ENCODE results near the gene ZNF765.
"Not testable (repeated sequence)": the region's sequence is repeated elsewhere in the genome, so short reads cannot be mapped to it uniquely, and the experiment has no call there.

ZNF765 gene

DNA sequence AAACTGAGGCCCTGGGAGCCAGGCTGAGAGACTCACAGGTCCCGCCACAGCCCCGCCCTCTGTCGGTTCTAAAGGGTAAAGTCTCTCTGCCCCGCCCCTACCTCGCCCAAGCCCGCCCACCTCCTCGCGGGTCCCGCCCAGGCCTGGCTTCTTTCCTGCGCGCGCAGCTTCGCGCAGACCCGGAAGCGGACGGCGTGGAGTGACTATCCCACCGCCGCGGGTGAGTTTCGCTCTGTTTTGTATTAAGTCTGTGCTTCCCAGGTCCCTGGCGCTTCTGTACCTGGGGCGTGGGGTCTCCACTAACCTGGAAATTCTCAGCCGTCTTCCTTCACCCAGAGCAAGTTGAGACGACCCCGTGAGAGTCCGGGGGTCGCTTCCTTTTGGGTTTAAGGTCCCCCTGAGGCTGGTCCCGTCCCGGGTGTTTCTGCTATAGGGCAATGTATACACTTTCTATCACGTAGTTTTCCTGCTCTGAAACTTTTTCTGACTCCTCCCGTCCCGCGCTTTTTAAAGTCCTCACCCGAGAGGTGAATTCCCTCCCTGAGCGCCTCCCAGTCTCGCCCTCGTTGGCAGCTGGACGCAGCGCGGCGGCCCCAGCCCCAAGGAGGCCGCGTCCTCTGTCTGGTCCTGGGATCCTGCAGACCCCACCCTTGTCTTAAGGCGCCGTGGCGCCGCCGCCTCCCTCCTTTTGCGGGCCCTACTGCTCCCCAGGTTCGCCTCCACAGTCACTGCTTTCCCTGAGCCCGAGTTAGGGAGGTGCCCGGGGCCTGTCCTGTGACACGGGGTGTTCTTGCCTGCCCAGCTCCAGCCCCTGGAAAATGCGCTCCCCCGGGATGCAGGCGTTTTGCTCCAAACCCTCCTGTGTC is at the start of gene ZNF765:
Gene ZNF765 (plus strand): TSS at position 176 of the 866 bp plus-strand sequence. CDS start 2,867 bp downstream, outside the sequence.
- DNase-seq, result peak; percentile 92 to 95

DNA sequence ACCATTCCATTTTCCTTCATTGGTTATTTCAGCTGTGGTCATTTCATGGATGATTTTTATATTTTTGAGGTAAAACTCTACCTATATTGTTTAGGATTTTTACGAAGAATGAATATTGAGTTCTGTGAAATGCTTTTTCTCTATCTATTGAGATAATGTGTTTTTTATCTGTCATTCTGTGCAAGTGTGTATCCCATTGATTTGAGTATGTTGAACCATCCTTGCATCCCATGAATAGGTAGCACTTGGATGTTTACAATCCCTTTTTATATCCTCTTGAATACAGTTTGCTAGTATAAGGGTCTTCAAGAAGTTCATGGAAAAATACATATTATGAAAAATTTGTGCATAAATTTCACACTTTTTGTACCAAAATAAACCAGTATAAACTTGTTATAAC is 39.2 kb upstream of the ZNF765 start:
- no peak for DNase-seq

DNA sequence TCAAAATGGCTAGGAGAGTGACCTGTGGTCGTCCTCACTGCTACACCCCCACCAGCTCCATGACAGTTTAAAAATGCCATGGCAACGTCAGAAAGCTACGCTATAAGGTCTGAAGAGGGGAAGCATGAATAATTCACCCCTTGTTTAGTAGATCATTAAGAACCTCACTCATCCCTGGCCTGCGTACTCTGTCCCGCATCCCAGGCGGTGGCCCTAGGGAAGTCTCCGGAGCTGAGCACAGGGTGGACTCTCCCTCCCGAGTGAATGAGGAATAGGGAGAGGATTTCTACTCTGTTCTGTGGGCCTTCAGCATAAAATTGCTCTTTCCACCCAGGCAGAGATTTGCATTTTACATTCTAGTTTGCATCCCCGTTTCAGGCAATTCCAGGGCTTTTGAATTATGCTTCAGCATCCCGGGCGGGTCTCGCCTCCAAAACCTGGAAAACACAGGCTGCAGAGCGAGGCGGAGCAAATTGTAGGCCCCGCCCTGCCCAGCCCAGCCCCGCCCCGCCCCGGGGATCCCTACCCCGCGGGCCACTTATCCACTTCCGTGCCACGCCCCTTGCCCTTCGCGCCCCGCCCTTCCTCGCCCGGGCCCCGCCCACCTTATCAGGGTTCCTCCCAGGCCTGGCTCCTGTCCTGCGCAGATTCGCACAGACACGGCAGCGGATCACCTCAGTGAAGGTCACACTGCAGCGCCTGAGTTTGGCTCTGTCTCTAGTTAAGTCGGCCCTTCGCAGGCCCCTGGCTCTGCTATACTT is 36.9 kb upstream of the ZNF765 start:
- no peak for DNase-seq

DNA sequence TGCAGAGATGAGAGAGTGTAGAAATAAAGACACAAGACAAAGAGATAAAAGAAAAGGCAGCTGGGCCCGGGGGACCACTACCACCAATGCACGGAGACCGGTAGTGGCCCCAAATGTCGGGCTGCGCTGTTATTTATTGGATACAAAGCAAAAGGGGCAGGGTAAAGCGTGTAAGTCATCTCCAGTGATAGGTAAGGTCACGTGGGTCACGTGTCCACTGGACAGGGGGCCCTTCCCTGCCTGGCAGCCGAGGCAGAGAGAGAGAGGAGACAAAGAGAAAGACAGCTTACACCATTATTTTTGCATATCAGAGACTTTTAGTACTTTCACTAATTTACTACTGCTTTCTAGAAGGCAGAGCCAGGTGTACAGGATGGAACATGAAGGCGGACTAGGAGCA is 34.9 kb upstream of the ZNF765 start:
- not testable (repeated sequence) for DNase-seq

DNA sequence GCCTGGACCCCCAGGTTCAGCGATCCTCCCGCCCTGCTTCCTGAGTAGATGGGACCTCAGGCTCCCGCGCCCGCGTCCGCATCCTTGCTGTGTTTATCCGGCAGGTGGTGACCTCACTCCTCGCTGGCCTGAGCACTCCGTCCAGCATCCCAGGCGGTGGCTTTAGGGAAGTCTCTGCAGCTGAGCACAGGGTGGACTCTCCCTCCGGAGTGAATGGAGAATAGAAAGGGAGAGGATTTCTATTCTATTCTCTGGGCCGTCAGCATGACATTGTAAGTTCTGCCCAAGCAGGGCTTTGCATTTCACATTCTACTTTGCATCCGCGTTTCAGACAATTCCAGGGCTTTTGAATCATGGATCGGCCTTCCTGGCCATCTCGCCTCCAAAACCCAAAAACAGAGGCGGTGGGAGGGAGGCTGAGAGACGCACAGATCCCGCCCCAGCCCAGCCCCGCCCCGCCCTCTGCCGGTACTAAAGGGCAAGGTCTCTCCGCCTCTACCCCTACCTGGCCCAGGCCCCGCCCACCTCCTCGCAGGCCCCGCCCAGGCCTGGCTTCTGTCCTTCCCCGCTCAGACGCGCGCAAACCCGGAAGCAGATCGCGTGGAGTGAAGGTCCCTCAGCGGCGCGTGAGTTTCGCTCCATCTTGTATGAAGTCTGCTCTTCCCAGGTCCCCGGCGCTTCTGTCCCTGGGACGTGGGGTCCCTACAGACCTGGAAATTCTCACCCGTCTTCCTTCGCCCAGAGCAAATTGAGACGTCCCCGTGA is 29.6 kb upstream of the ZNF765 start, which contains the start of gene ZNF525:
Gene ZNF525 (plus strand): TSS at position 572 of the 765 bp plus-strand sequence. CDS start 6,577 bp downstream, outside the sequence.
- DNase-seq, result peak; percentile 54 to 80

DNA sequence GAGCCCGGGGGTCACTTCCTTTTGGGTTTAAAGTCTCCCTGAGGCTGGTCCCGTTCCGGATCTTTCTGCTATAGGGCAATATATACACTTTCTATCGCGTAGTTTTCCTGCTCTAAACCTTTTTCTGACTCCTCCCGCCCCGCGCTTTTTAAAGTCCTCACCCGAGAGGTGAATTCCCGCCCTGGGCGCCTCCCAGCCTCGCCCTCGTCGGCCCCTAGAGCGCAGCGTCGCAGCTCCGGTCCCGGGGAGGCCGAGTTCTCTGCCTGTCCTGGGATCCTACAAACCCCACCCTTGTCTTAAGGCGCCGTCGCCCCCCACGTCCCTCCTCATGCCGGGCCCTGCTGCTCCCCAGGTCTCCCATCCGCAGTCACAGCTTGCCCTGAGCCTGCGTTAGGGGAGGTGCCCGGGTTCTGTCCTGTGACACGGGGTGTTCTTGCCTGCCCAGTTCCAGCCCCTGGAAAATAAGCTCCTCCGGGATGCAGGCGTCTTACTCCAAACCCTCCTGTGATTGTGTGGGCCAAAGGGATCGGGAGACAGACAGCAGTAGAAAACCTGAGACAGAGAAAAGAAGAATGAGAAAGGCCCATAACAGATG is 29.0 kb upstream of the ZNF765 start:
- DNase-seq, result peak in 1 of 2 donors; percentile 16

DNA sequence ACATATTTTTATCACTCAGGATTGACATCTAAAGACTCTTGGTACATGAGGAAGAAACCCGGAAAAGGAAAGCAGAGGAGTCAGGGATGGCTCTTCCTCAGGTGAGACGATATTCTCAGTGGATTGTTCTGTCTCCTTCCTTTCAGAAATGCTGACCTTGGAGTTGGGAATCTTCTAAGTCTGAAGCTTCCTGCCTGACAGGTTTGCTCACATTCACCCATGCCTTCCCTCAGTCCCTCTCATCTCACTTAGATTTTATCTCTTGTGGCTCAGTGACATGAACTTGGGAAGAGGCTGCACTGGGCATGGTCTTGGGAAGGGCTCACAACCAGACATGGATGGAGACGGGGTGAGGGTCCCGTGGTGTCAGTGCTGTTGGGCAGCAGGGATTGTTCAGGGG is 22.8 kb upstream of the ZNF765 start:
- DNase-seq, result no peak

DNA sequence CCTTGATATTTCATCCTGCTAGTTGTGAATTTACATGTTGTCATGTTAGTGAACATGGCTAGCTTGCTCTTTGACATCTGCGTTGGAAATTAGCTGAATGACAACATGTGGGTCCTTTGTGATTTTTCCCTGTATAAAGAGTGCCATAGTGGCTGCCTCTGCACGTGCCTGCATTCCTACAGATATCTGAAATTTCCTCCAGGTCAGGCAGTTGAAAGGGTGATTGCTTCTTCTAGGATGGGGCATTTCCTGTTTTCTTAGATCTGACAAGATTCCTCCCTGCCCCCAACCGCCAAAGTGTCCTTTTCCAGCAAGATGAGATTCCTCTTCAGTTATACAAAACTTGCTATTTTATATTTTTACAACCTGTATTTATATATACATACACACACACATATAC is 20.7 kb upstream of the ZNF765 start:
- no peak for DNase-seq

DNA sequence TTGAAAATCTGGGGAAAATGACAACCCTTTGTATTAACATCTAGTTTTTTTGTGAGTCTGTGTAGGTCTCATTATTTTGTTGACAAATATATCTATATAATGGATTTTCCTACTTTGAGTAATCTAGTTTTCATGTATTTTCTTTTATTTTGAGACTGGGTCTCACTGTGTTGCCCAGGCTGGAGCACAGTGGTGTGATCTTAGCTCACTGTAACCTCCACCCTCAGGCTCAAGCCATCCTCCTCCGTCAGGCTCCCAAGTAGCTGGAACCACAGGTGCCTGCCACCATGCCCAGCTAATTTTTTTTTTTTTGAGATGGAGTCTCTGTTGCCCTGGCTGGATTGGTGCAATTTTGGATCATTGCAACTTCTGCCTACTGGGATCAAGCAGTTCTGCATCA is 20.2 kb upstream of the ZNF765 start:
- DNase-seq, result no peak

DNA sequence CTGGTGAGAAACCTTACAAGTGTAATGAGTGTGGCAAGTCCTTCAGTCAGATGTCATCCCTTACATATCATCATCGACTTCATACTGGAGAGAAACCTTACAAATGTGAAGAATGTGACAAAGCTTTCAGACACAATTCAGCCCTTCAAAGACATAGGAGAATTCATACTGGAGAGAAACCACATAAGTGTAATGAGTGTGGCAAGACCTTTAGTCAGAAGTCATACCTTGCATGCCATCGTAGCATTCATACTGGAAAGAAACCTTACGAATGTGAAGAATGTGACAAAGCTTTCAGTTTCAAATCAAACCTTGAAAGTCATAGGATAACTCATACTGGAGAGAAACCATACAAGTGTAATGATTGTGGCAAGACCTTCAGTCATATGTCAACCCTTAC is 13.6 kb upstream of the ZNF765 start:
- DNase-seq, result no peak

DNA sequence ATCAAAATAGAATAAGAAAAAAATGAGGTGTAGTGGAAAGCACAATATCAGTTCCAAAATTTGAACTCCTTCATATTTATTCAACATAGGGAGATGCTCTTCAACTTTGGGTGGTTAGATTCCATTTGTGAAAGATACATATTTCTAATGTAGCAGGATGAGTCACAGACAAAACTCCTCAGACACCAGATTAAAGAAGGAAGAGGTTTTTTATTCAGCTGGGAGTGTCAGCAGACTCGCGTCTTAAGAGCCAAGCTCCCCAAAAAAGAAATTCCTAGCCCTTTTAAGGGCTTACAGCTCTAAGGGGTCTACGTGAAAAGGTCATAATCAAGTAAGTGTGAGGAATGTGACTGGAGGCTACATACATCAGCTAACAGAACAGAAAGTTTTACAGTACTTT is 6.8 kb upstream of the ZNF765 start:
- DNase-seq, result no peak

DNA sequence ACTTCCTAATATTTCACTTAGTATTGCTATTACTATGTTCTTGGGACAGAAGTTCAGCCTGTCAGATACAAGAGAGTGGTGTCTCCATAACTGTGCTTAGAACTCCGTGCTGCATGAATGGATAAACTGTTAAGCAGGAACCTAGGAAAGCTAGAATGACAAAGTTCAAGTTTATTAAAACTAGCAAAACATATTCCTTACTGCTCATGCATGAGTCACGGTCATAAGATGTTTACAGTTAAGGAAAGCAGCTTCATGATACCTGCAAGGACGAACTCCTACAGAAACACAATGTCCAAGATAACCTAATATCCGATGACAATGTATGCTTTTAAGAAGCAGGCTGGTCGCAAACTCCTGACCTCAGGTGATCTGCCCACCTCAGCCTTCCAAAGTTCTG is 6.0 kb upstream of the ZNF765 start:
- DNase-seq, result no peak

DNA sequence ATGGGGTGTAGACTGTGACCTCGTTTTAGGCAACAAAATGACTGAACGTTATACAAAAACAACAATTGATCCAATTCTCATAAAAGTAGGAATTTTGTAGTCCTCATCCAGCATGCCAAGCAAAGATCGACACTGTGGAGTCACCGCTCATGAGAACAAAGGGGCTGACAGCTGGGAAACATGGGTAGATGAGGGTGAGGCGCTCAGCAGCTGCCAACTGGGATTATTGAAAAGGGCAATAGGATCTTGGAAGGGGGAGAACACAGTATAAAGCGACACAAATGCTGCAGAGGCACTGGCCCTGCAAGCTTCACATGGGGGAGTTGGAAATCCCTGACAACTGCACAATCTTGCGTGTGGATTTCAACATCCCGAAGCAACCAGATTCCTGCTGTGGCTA is 5.4 kb upstream of the ZNF765 start:
- no peak for DNase-seq

DNA sequence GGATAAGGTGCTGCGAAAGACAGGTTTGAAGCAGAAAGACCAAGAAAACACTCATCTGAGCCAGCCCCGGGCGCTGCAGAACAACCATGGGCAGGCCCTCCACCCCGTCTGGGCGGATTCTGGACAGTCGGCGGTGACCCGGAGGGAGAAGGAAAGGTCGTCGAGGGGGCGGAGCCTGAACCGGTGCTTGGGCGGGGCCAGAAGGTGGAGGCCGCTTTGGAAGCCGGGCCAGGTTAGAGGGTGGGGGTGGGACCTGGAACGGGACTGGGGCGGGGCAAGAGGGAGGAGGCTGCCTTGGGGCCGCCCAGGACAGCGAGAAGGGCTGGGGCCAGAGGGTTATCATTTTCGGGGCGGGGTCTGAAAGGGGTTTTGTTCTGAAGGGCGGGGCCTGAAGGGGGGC is 5.0 kb upstream of the ZNF765 start:
- no peak for DNase-seq

DNA sequence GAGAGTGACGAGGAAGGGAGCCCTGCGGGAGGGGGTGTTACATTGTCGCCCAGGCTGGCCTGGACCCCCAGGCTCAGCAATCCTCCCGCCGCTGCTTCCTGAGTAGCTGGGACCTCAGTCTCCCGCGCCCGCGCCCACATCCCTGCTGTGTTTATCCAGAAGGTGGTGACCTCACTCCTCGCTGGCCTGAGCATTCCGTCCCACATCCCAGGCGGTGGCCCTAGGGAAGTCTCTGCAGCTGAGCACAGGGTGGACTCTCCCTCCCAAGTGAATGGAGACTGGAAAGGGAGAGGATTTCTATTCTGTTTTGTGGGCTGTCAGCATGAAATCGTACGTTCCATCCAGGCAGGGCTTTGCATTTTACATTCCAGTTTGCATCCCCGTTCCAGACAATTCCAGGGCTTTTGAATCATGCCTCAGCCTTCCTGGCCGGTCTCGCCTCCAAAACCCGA is 401 bp upstream of the ZNF765 start:
- no peak for DNase-seq

DNA sequence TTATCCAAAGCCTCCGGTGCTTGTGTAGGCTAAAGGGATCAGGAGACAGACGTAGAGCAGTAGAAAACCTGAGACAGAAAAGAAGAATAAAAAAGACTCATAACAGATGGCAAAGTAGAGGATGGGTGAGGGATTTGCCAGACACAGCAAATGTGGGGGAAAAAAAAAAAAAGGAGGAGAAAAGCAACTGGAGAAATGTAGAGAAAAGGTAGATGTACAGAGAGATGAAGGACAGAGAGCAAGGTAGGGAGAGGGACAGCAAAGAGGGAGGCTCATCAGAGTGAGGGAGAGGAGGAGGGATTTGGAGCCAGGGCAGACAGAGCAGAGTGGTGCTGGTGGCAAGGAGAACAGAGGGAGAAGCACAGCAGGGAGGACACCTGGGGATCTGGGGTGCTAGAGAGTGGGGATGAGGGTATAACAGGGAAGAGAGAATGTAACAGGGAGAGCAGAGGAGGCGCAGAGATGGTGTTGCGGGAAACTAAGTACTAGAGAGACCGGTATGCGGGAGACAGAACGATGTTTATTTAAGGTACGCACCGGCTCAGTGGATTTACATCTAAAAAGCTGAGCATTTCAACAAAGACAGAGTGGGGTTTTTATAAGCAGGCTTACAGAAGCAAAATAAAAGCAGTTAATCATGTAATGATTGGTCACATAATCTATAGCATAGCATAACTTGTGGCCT is 1.0 kb downstream of the ZNF765 start:
- DNase-seq, result not testable (repeated sequence)

DNA sequence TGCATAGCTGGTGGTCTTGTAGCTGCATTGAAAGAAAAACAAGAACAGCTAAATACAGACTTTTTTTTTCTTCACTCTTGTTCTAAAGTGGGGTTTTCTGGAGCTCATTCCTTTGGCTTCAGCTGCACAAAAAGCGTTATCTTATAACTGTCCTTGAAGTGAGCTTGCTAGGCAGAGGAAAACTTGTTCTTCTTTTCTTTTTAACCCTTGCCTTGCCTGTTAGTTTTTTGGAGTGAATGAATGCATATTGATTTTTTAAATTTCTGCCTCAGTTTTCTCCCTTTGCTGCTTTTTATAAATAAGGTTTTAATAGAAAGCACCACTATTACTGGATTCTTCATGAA is 1.5 kb downstream of the ZNF765 start:
- DNase-seq, result no peak

DNA sequence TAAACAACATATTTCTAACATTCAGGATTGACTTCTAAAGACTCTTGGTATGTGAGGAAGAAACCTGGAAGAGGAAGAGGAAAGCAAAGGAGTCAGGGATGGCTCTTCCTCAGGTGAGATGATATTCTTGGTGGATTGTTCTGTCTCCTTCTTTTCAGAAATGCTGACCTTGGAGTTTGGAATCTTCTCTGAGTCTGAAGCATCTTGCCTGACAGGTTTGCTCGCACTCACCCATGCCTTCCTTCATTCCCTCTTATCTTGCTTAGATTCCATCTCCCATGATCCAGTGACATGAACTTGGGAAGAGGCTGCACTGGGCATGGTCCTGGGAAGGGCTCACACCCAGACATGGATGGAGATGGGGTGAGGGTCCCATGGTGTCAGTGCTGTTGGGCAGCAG is 3.0 kb downstream of the ZNF765 start:
- DNase-seq, result not testable (repeated sequence)

DNA sequence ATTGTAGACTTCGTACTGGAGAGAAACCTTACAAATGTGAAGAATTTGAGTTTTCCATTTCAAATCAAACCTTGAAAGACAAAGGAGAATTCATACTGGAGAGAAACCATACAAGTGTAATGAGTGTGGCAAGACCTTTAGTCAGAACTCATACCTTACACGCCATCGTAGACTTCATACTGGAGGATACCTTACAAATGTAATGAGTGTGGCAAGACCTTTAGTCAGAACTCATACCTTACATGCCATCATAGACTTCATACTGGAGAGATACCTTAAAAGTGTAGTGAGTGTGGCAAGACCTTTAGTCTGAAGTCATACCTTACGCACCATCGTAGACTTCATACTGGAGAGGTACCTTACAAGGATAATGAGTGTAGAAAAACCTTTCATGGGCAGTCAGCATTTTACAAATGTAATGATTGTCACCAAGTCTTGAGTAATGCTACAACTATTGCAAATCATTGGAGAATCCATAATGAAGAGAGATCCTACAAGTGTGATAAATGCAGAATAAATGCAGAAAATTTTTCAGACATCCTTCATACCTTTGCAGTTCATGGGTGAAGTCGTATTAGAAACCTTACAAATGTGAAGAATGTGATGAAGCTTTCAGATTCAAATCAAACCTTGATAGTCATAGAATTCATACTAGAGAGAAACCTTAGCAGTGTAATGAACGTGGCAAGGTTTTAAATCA is 14.7 kb downstream of the ZNF765 start:
- no peak for DNase-seq

DNA sequence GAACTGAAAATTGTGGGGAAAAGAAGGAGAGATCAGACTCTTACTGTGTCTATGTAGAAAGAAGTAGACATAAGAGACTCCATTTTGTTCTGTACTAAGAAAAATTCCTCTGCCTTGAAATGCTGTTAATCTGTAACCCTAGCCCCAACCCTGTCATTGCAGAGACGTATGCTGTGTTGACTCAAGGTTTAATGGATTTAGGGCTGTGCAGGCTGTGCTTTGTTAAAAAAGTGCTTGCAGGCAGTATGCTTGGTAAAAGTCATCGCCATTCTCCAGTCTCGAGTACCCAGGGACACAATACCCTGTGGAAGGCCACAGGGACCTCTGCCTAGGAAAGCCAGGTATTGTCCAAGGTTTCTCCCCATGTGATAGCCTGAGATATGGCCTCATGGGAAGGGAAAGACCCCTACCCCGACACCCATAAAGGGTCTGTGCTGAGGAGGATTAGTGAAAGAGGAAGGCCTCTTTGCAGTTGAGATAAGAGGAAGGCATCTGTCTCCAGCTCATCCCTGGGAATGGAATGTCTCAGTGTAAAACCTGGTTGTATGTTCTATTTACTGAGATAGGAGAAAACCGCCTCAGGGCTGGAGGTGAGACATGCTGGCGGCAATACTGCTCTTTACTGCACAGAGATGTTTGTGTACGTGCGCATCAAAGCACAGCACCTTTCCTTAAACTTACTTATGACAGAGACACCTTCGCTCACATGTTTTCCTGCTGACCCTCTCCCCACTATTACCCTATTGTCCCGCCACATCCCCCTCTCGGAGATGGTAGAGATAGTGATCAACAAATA is 25.8 kb downstream of the ZNF765 start:
- not testable (repeated sequence) for DNase-seq

DNA sequence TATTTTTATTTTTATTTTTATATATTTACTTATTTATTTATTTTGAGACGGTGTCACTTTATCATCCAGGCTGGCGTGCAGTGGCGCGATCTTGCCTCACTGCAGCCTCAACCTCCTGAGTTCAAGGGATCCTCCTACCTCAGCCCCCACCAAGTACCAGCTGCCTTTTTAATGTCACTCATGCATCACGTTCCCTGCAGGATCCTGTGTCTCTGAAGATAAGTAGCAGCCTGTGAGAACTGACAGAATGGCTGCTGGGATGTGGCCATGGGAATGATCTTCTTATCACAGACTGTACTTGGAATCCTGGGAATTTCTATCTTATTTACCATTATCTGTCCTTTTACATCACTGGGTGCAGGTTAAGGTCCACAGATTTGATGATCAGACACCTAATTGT is 27.6 kb downstream of the ZNF765 start:
- no peak for DNase-seq

Measured in bone marrow (tissue), 2 donors.